Stimulated activated naive CD8-positive, alpha-beta T cell treated with anti-CD3 and anti-CD28 coated beads, Interleukin-15, amount 100 ng/mL, for 72 hours (primary cell): ENCODE data around the gene VSTM2L.

Experiments
- ATAC-seq: fragments of 150-1000 bp; cut with Tn5 transposase; 2 replicates; pipeline ENCODE4 v1.10.0; 2021; ENCODE audit warnings: mild to moderate bottlenecking, moderate library complexity
- DNase-seq, 2 donors: peaks; one replicate each; pipeline ENCODE4 v3.0.0; 2021 to 2022
- H3K27ac Mint-ChIP-seq, 2 donors: one replicate each; pipeline ENCODE4 v1.8.0; 2022; ENCODE audit warnings: mild to moderate bottlenecking in 2 of 2, mixed read lengths in 2 of 2, moderate library complexity in 2 of 2
- H3K27me3 Mint-ChIP-seq: one replicate; pipeline ENCODE4 v1.8.0; 2022; ENCODE audit warnings: mixed read lengths
- H3K4me1 Mint-ChIP-seq: one replicate; pipeline ENCODE4 v1.8.0; 2022; ENCODE audit warnings: mild to moderate bottlenecking, mixed read lengths
- H3K4me3 Mint-ChIP-seq, 2 donors: one replicate each; pipeline ENCODE4 v1.8.0; 2022; ENCODE audit warnings: mild to moderate bottlenecking in 2 of 2, mixed read lengths in 2 of 2, moderate library complexity in 1 of 2
- H3K9me3 Mint-ChIP-seq, 2 donors: one replicate each; pipeline ENCODE4 v1.8.0; 2022; ENCODE audit warnings: mixed read lengths in 2 of 2

Gene VSTM2L

GRCh38 chr20:37919389-37920040 lies 16.6 kb downstream of the VSTM2L start:
- no peaks in the 10 kb centered on the region for H3K9me3 Mint-ChIP-seq
- H3K27me3 Mint-ChIP-seq: peaks cover 55% of the 10 kb centered on the region
- H3K4me3 Mint-ChIP-seq: no peak overlapping the region
- DNase-seq: no peak
- peak overlapping the region in 1 of 2 donors; percentile 13 for H3K27ac Mint-ChIP-seq
- peaks cover 38% of the 10 kb centered on the region for H3K4me1 Mint-ChIP-seq
- ATAC-seq: no peak

- Mint-ChIP-seq H3K4me3 (no peak overlapping the region), H3K4me1 (peaks cover 31% of the 10 kb centered on the region)
Measured at GRCh38 chr20:37920270-37920669, 17.3 kb downstream of the VSTM2L start.

GRCh38 chr20:37920679-37921322 lies 17.9 kb downstream of the VSTM2L start:
- Mint-ChIP-seq H3K4me1 (peaks cover 28% of the 10 kb centered on the region), H3K27ac (peak overlapping the region in 1 of 2 donors; percentile 5), H3K9me3 (no peaks in the 10 kb centered on the region), H3K27me3 (peaks cover 47% of the 10 kb centered on the region), H3K4me3 (no peak overlapping the region)
- no peak for DNase-seq
- no peak for ATAC-seq

More at GRCh38 chr20:37920270-37920669, 17.3 kb downstream of the VSTM2L start:
- ATAC-seq (peak; percentile 51), DNase-seq (peak in 1 of 2 donors; percentile 51)
- Mint-ChIP-seq H3K27me3 (peaks cover 51% of the 10 kb centered on the region), H3K27ac (no peak overlapping the region), H3K9me3 (no peaks in the 10 kb centered on the region)

GRCh38 chr20:37921341-37921929 lies 18.5 kb downstream of the VSTM2L start:
- Mint-ChIP-seq H3K4me3 (peak overlapping the region in 1 of 2 donors; percentile 40), H3K9me3 (no peaks in the 10 kb centered on the region), H3K27ac (peak overlapping the region in 1 of 2 donors; percentile 72), H3K4me1 (peaks cover 22% of the 10 kb centered on the region), H3K27me3 (peaks cover 41% of the 10 kb centered on the region)
- no peak for DNase-seq
- ATAC-seq: peak; percentile 54

GRCh38 chr20:37922016-37922415 lies 19.1 kb downstream of the VSTM2L start:
- peak overlapping the region in 1 of 2 donors; percentile 19 for H3K27ac Mint-ChIP-seq
- H3K4me3 Mint-ChIP-seq: peak overlapping the region in 1 of 2 donors; percentile 42
- DNase-seq (peak in 1 of 2 donors; percentile 60), ATAC-seq (peak; percentile 91)
- no peaks in the 10 kb centered on the region for H3K9me3 Mint-ChIP-seq
- H3K27me3 Mint-ChIP-seq: peaks cover 35% of the 10 kb centered on the region
- H3K4me1 Mint-ChIP-seq: peaks cover 17% of the 10 kb centered on the region

- no peak overlapping the region for H3K4me3 Mint-ChIP-seq
- peaks cover 33% of the 10 kb centered on the region for H3K27me3 Mint-ChIP-seq
- no peak for ATAC-seq
- H3K4me1 Mint-ChIP-seq: peaks cover 12% of the 10 kb centered on the region
- no peak for DNase-seq
- H3K27ac Mint-ChIP-seq: peak overlapping the region in 1 of 2 donors; percentile 88
- H3K9me3 Mint-ChIP-seq: no peaks in the 10 kb centered on the region
Measured at GRCh38 chr20:37925265-37926165, 22.6 kb downstream of the VSTM2L start.

GRCh38 chr20:37926612-37927011 lies 23.7 kb downstream of the VSTM2L start:
- H3K27me3 Mint-ChIP-seq: peaks cover 39% of the 10 kb centered on the region
- H3K4me3 Mint-ChIP-seq: no peak overlapping the region
- H3K27ac Mint-ChIP-seq: no peak overlapping the region
- DNase-seq (no peak), ATAC-seq (no peak)
- no peaks in the 10 kb centered on the region for H3K9me3 Mint-ChIP-seq
- H3K4me1 Mint-ChIP-seq: peaks cover 11% of the 10 kb centered on the region

- Mint-ChIP-seq H3K27ac (no peak overlapping the region), H3K4me1 (peaks cover 2% of the 10 kb centered on the region), H3K9me3 (no peaks in the 10 kb centered on the region), H3K27me3 (peaks cover 38% of the 10 kb centered on the region), H3K4me3 (no peak overlapping the region)
- no peak for ATAC-seq
- DNase-seq: no peak
Measured at GRCh38 chr20:37927410-37928095, 24.6 kb downstream of the VSTM2L start.

- Mint-ChIP-seq H3K27ac (peak overlapping the region in 1 of 2 donors; percentile 4), H3K9me3 (no peaks in the 10 kb centered on the region), H3K27me3 (peaks cover 39% of the 10 kb centered on the region), H3K4me3 (no peak overlapping the region), H3K4me1 (no peaks in the 10 kb centered on the region)
- ATAC-seq (peak; percentile 26), DNase-seq (no peak)
Measured at GRCh38 chr20:37928996-37929682, 26.2 kb downstream of the VSTM2L start.

- DNase-seq (no peak), ATAC-seq (no peak)
- Mint-ChIP-seq H3K4me3 (no peak overlapping the region), H3K27ac (no peak overlapping the region), H3K4me1 (no peaks in the 10 kb centered on the region), H3K9me3 (no peaks in the 10 kb centered on the region), H3K27me3 (peaks cover 42% of the 10 kb centered on the region)
Measured at GRCh38 chr20:37929683-37930014, 26.7 kb downstream of the VSTM2L start.

- Mint-ChIP-seq H3K4me3 (no peak overlapping the region), H3K27me3 (peaks cover 42% of the 10 kb centered on the region), H3K9me3 (no peaks in the 10 kb centered on the region), H3K4me1 (no peaks in the 10 kb centered on the region), H3K27ac (no peak overlapping the region)
- ATAC-seq: no peak
- DNase-seq: no peak
Measured at GRCh38 chr20:37931153-37931922, 28.4 kb downstream of the VSTM2L start.

GRCh38 chr20:37932074-37932473 lies 29.1 kb downstream of the VSTM2L start:
- H3K9me3 Mint-ChIP-seq: no peaks in the 10 kb centered on the region
- H3K4me3 Mint-ChIP-seq: no peak overlapping the region
- H3K27ac Mint-ChIP-seq: no peak overlapping the region
- ATAC-seq (no peak), DNase-seq (no peak)
- no peaks in the 10 kb centered on the region for H3K4me1 Mint-ChIP-seq
- H3K27me3 Mint-ChIP-seq: peaks cover 42% of the 10 kb centered on the region

GRCh38 chr20:37932919-37933318 lies 30.0 kb downstream of the VSTM2L start:
- Mint-ChIP-seq H3K9me3 (no peaks in the 10 kb centered on the region), H3K27ac (no peak overlapping the region), H3K27me3 (peaks cover 41% of the 10 kb centered on the region), H3K4me1 (no peaks in the 10 kb centered on the region), H3K4me3 (no peak overlapping the region)
- DNase-seq (no peak), ATAC-seq (no peak)
